ENCODE data around the gene PCDHB6. TPM values are rescaled to one million over a fixed set of nuclear protein-coding genes. Genes with fewer than 3 reads are reported as not detected.
"Not testable (repeated sequence)": the region's sequence is repeated elsewhere in the genome, so short reads cannot be mapped to it uniquely, and the experiment has no call there.

PCDHB6 gene
- total RNA-seq (2014; rRNA removed; shearing (Covaris generic)) = not detected in 2 replicates

DNA sequence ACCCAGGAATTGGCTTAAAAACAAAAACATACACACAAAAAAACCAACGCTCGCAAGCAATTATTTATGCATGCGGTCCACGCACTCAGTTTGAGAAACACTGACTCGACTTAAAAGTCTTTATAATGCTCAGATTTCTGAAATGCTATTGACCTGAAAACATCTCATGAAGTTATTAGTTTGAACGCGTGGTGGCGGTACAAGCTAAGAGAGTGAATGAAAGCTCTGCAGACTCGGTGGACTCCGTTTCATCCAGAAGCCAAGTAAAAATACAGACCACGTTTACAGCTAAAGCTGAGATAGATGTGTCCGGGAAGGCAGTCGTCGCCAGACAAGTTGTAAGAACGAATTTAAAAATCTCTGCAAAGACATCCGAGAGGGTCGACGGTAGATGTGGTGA, at the start of gene PCDHB6:
TSS of gene PCDHB6 (plus strand) at position 246 of the 400 bp plus-strand sequence. CDS start 201 bp downstream, outside the sequence.
- DNase-seq (ENCODE audit: low spot score) = no peak

GRCh38 chr5:141100243-141100805, 49.5 kb upstream of the PCDHB6 start, which contains the start of gene PCDHB3:
Gene PCDHB3, plus strand, starts transcription at chr5:141100473. Its CDS starts 177 bp downstream, at chr5:141100650.
- DNase-seq (ENCODE audit: low spot score) = peak; percentile 13

- no peak for DNase-seq (ENCODE audit: low spot score)
Observed at GRCh38 chr5:141101059-141101458, 48.8 kb upstream of the PCDHB6 start.

- DNase-seq (ENCODE audit: low spot score) = not testable (repeated sequence)
Observed at GRCh38 chr5:141102070-141102469, 47.8 kb upstream of the PCDHB6 start.

DNA sequence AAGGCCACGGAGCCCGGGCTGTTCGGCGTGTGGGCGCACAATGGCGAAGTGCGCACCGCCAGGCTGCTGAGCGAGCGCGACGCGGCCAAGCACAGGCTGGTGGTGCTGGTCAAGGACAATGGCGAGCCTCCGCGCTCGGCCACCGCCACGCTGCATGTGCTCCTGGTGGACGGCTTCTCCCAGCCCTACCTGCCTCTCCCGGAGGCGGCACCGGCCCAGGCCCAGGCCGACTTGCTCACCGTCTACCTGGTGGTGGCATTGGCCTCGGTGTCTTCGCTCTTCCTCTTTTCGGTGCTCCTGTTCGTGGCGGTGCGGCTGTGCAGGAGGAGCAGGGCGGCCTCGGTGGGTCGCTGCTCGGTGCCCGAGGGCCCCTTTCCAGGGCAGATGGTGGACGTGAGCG, 47.4 kb upstream of the PCDHB6 start:
- not testable (repeated sequence) for DNase-seq (ENCODE audit: low spot score)

GRCh38 chr5:141105350-141105749, 44.5 kb upstream of the PCDHB6 start:
- no peak for DNase-seq (ENCODE audit: low spot score)

- DNase-seq (ENCODE audit: low spot score) = no peak
Observed at GRCh38 chr5:141119250-141119649, 30.6 kb upstream of the PCDHB6 start.

DNA sequence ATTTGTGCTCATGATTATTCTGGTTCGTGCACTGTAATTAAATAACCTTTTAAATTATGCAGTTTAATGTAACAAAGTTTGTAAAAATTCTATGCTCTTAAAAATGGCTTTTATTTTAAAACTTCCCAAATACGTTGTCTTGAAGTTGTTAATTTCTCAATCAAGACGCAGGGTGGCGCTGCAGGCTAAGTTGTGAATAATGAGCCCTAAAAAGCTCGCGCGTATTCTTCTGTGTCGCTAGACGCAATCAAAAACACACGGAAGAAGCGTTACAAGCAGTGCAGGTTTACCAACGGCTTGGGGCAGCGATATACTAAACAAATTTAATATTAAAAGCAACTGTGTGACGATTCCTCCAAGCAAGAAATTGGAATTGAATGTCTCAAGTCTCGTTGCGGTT, 28.3 kb upstream of the PCDHB6 start, which contains the start of gene PCDHB4:
TSS of gene PCDHB4 (plus strand) at position 256 of the 400 bp plus-strand sequence. CDS start 181 bp downstream, outside the sequence.
- no peak for DNase-seq (ENCODE audit: low spot score)

DNA sequence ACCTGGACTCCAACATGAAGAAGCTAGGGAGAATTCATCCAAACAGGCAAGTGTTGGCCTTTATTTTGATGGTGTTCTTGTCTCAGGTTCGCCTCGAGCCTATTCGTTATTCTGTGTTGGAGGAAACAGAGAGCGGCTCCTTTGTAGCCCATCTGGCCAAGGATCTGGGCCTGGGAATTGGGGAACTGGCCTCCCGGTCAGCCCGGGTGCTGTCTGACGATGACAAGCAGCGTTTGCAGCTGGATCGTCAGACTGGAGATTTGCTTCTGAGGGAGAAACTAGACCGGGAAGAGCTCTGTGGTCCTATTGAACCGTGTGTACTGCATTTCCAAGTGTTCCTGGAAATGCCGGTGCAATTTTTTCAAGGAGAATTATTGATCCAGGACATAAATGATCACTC, 27.9 kb upstream of the PCDHB6 start:
- DNase-seq (ENCODE audit: low spot score) = no peak

- DNase-seq (ENCODE audit: low spot score) = not testable (repeated sequence)
Observed at GRCh38 chr5:141123396-141124135, 26.3 kb upstream of the PCDHB6 start.

- no peak for DNase-seq (ENCODE audit: low spot score)
Observed at GRCh38 chr5:141127305-141127704, 22.6 kb upstream of the PCDHB6 start.

GRCh38 chr5:141135030-141135717, 14.7 kb upstream of the PCDHB6 start, which contains the start of gene PCDHB5:
Gene PCDHB5, plus strand, starts transcription at chr5:141135206. Its CDS starts 229 bp downstream, at chr5:141135435.
- no peak for DNase-seq (ENCODE audit: low spot score)

DNA sequence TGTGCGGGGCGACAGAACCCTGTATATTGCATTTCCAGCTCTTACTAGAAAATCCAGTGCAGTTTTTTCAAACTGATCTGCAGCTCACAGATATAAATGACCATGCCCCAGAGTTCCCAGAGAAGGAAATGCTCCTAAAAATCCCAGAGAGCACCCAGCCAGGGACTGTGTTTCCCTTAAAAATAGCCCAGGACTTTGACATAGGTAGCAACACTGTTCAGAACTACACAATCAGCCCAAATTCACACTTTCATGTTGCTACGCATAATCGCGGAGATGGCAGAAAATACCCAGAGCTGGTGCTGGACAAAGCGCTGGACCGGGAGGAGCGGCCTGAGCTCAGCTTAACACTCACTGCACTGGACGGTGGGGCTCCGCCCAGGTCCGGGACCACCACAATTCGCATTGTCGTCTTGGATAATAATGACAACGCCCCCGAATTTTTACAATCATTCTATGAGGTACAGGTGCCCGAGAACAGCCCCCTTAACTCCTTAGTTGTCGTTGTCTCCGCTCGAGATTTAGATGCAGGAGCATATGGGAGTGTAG, 14.1 kb upstream of the PCDHB6 start:
- no peak for DNase-seq (ENCODE audit: low spot score)

DNA sequence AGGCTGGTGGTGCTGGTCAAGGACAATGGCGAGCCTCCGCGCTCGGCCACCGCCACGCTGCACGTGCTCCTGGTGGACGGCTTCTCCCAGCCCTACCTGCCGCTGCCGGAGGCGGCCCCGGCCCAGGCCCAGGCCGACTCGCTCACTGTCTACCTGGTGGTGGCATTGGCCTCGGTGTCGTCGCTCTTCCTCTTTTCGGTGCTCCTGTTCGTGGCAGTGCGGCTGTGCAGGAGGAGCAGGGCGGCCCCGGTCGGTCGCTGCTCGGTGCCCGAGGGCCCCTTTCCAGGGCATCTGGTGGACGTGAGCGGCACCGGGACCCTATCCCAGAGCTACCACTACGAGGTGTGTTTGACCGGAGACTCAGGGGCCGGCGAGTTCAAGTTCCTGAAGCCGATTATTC, 12.5 kb upstream of the PCDHB6 start:
- not testable (repeated sequence) for DNase-seq (ENCODE audit: low spot score)

DNA sequence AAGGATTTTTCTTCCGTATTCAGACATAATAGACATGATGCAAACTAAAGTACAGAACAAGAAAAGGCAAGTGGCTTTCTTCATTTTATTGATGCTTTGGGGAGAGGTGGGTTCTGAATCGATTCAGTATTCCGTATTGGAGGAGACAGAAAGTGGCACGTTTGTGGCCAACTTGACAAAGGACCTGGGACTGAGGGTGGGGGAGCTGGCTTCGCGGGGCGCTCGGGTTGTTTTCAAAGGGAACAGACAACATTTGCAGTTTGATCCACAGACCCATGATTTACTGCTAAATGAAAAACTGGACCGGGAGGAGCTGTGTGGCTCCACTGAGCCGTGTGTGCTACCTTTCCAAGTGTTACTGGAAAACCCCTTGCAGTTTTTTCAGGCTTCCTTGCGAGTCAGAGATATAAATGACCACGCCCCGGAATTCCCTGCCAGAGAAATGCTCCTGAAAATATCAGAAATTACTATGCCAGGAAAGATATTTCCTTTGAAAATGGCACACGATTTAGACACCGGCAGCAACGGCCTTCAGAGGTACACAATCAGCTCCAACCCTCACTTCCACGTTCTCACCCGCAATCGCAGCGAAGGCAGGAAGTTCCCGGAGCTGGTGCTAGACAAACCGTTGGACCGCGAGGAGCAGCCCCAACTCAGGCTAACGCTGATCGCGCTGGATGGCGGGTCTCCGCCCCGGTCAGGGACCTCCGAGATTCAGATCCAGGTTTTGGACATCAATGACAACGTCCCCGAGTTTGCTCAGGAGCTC, 551 bp downstream of the PCDHB6 start:
- no peak for DNase-seq (ENCODE audit: low spot score)

GRCh38 chr5:141150993-141151325, 1.1 kb downstream of the PCDHB6 start:
- DNase-seq (ENCODE audit: low spot score) = no peak

GRCh38 chr5:141151632-141152031, 1.8 kb downstream of the PCDHB6 start:
- DNase-seq (ENCODE audit: low spot score) = not testable (repeated sequence)

DNA sequence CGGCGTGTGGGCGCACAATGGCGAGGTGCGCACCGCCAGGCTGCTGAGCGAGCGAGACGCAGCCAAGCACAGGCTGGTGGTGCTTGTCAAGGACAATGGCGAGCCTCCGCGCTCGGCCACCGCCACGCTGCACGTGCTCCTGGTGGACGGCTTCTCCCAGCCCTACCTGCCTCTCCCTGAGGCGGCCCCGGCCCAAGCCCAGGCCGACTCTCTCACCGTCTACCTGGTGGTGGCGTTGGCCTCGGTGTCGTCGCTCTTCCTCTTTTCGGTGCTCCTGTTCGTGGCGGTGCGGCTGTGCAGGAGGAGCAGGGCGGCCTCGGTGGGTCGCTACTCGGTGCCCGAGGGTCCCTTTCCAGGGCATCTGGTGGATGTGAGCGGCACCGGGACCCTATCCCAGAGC, 2.2 kb downstream of the PCDHB6 start:
- DNase-seq (ENCODE audit: low spot score) = not testable (repeated sequence)

DNA sequence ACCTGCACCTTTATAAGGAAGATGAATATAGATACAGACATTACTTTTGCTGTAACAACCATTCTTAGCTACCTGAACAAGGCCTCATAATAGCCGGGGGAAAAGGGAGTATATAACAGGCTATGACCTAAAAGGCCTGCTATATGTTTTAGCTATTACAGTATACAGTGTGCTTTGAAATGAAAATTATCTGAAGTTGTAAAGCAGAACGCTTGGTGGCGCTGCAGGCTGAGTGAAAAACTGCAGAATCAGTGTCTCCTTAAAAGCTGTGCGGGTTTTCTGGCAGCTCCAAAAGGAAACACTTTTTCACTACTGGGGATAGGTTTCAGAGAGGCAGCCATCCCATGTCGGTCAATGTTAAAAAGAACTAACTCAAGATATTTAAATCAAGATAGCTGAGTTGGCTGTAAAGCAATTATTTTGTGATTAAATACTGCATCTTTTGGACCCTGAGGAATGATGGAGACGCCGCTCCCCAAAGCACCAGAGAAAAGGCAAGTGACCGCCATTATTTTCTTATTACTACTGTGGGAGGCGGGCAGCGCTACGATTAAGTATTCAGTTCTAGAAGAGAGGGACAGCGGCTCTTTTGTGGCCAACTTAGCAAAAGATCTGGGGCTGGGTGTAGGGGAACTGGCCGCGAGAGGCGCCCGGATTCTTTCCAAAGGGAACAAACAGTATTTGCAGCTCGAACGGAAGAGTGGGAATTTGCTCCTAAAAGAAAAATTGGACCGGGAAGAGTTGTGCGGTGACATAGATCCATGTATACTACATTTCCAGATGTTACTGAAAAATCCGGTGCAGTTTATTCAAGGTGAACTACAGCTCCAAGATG, 5.9 kb downstream of the PCDHB6 start:
- no peak for DNase-seq (ENCODE audit: low spot score)

DNA sequence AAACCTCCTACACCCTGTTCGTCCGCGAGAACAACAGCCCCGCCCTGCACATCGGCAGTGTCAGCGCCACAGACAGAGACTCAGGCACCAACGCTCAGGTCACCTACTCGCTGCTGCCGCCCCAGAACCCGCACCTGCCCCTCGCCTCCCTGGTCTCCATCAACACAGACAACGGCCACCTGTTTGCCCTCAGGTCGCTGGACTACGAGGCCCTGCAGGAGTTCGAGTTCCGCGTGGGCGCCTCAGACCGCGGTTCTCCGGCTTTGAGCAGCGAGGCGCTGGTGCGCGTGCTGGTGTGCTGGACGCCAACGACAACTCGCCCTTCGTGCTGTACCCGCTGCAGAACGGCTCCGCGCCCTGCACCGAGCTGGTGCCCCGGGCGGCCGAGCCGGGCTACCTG, 7.5 kb downstream of the PCDHB6 start:
- DNase-seq (ENCODE audit: low spot score) = not testable (repeated sequence)

Data from HT-29 (cell line).